ENCODE results near the gene BATF2. TPM values are rescaled to one million over a fixed set of nuclear protein-coding genes. Genes with fewer than 3 reads are reported as not detected.
A peak's percentile ranks its signal among the peaks of the same experiment; 100 is the strongest.

The BATF2 gene
- total and polyA plus RNA-seq, 7 donors = 1.7 to 8.4 (median 2.4) TPM

DNA sequence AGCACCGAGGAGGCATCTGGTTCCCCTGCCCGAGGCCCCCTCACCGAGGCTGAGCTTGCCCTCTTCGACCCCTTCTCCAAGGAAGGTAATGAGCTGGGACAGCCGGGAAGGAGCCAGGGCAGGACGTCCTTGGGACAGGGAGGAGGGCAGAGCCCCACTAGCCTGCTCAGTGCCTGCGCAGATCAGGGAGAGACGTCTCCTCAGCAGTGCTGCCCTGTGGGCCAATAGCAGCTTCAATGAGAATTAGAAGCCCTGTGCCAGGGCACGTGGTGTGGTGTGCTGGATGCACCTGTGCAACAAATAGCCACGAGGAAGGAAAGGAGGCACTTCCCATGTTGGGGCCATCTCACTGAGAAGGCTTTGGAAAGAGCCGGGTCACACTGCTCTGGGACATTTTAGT, 38.8 kb upstream of the BATF2 start:
- no peak overlapping the region for H3K4me3 ChIP-seq
- no peaks in the 10 kb centered on the region for H3K9me3 ChIP-seq
- TF ChIP-seq, protein P1, sequence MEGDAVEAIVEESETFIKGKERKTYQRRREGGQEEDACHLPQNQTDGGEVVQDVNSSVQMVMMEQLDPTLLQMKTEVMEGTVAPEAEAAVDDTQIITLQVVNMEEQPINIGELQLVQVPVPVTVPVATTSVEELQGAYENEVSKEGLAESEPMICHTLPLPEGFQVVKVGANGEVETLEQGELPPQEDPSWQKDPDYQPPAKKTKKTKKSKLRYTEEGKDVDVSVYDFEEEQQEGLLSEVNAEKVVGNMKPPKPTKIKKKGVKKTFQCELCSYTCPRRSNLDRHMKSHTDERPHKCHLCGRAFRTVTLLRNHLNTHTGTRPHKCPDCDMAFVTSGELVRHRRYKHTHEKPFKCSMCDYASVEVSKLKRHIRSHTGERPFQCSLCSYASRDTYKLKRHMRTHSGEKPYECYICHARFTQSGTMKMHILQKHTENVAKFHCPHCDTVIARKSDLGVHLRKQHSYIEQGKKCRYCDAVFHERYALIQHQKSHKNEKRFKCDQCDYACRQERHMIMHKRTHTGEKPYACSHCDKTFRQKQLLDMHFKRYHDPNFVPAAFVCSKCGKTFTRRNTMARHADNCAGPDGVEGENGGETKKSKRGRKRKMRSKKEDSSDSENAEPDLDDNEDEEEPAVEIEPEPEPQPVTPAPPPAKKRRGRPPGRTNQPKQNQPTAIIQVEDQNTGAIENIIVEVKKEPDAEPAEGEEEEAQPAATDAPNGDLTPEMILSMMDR (IDR thresholded peaks at IDR 0.05) = no peak
- peaks cover 9 to 83% of the 10 kb centered on the region in 2 donors for H3K36me3 ChIP-seq (ENCODE audit: insufficient read depth in 1 of 2, low read depth in 1 of 2)
- ATAC-seq (no peak), DNase-seq (no peak)
- intact Hi-C loops (cut with DNase I) = no loop called here
- H3K27me3 ChIP-seq (ENCODE audit: insufficient read depth in 3 of 3, low read length in 2 of 3) = no peaks in the 10 kb centered on the region
- WGBS, 3 donors = 72 to 79% (median 74%) methylated on average over 11 of the region's 11 CpGs
- H3K27ac ChIP-seq = no peak overlapping the region
- peaks cover 9% of the 10 kb centered on the region for H3K4me1 ChIP-seq

DNA sequence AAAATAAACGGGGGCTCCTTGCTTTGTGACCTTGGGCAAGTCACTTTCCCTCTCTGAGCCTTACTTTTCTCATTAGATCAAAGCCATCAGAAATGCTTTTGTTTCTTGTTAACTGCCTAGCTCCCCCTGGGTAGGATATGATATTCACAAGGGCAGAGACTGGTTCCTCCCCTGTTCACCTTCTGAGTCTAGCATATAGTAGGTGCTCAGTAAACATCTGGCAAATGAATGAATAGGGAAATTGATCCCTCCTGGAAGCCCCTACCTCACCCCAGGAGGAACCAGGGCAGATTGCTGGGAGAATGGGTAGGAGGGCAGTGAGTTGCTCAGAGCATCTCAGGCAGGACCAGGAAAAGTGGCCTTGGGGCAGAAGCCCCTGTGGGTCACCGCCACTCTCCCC, 37.7 kb upstream of the BATF2 start:
- H3K36me3 ChIP-seq (ENCODE audit: insufficient read depth in 1 of 2, low read depth in 1 of 2) = peaks cover 9 to 76% of the 10 kb centered on the region in 2 donors
- ATAC-seq (no peak), DNase-seq (no peak)
- H3K4me1 ChIP-seq = no peaks in the 10 kb centered on the region
- 90 to 96% (median 95%) methylated on average over 2 of the region's 2 CpGs for WGBS, 3 donors
- intact Hi-C loops (cut with DNase I) = no loop called here
- H3K9me3 ChIP-seq = no peaks in the 10 kb centered on the region
- TF ChIP-seq, protein P1 (IDR thresholded peaks at IDR 0.05) = no peak
- H3K27ac ChIP-seq = no peak overlapping the region
- no peak overlapping the region for H3K4me3 ChIP-seq
- H3K27me3 ChIP-seq (ENCODE audit: insufficient read depth in 3 of 3, low read length in 2 of 3) = no peaks in the 10 kb centered on the region

DNA sequence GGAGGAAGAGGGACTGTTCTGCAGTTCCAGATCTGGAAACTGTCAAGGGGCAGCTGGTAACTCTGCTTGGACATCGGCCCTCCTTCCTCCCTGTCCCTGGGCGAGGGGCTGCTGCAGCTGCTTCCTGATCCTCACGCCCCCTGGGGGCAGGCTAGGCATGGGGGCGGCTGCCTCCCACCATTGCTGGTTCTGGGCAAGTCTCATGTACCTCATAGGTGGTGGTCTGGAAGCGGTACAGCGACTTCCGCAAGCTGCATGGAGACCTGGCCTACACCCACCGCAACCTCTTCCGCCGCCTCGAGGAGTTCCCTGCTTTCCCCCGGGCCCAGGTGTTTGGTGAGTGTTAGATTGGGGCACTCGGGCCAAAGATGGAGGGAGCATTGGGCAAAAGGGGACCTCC, 35.4 kb upstream of the BATF2 start:
- TF ChIP-seq, protein P1 (IDR thresholded peaks at IDR 0.05) = no peak
- H3K27me3 ChIP-seq (ENCODE audit: insufficient read depth in 3 of 3, low read length in 2 of 3) = no peaks in the 10 kb centered on the region
- peaks cover 9% of the 10 kb centered on the region for H3K4me1 ChIP-seq
- WGBS, 3 donors = 81 to 83% (median 82%) methylated on average over 12 to 13 of the region's 13 CpGs
- no peak for DNase-seq
- no peaks in the 10 kb centered on the region for H3K9me3 ChIP-seq
- intact Hi-C loops (cut with DNase I) = no loop called here
- H3K36me3 ChIP-seq (ENCODE audit: insufficient read depth in 1 of 2, low read depth in 1 of 2) = peaks cover 3 to 56% of the 10 kb centered on the region in 2 donors
- no peak overlapping the region for H3K27ac ChIP-seq
- no peak overlapping the region for H3K4me3 ChIP-seq
- ATAC-seq = no peak

DNA sequence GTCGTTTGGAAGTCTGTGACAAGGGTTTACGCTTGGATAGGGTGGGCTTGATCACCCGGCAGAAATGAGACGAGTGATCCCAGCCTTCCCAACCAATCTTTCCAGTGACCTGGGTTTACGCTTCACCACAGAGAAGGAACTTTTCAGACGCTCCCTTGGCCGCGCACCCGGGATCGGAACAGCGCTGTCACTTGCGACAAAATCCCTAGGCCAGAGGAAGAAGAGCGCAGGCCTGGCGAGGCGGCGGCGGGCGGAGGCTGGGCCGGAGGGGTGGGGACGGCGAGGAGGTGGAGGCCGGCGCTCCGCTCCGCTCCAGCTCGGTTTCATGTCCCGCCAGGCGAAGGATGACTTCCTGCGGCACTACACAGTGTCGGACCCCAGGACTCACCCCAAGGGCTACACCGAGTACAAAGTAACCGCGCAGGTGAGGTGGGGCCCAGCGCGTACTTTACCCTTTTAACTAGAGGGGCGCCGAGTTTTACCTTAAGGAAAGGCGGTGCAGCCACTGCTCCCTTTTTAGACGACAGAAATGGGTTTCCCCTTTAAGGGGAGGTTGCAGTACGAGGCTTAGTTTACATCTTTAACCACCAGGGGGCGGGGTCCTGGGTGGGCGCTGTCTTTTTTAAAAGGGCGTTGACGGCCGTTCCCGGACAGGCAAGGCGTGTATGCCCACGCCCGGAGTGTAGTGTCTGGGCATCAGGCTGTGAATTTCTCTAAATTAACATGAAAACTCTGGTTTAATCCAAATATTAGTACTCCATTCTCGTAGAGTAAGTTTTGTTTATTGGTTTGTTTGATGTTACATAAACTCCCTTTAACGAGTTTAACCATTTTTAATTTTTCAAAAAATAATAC, 30.7 kb upstream of the BATF2 start, which contains the start of gene SNX15:
Gene SNX15 (plus strand): TSS at position 227 of the 855 bp plus-strand sequence. CDS start 99 bp downstream, at position 326.
- TF ChIP-seq, protein P1 (IDR thresholded peaks at IDR 0.05) = peak; percentile 77
- peak within 1 kb of the TSS; percentile 84 for H3K27ac ChIP-seq

More for the DNA sequence above, 30.7 kb upstream of the BATF2 start, which contains the start of gene SNX15:
- Histone ChIP-seq H3K27me3 (ENCODE audit: insufficient read depth in 3 of 3, low read length in 2 of 3) (no peaks in the 10 kb centered on the region), H3K4me1 (peaks cover 9% of the 10 kb centered on the region), H3K36me3 (ENCODE audit: insufficient read depth in 1 of 2, low read depth in 1 of 2) (peaks cover 0 to 10% of the 10 kb centered on the region in 2 donors), H3K9me3 (no peaks in the 10 kb centered on the region), H3K4me3 (peak within 1 kb of the TSS; percentile 68)
- 0 to 1% (median 1%) methylated on average over 36 to 51 of the region's 51 CpGs for WGBS, 3 donors
- DNase-seq (peak; percentile 94 to 96), ATAC-seq (peak; percentile 95 to 97 (median 96))
- intact Hi-C loops (cut with DNase I) = loop anchor here in 1 of 2 donors (5.0 kb wide), 1 partner anchor 100 kb away; no protein-coding TSS in a partner anchor

Data from psoas muscle (tissue), 8 donors.